Hair follicular keratinocyte (primary cell): ENCODE measurements around the gene DNA2. TPM values are rescaled to one million over a fixed set of nuclear protein-coding genes. Genes with fewer than 3 reads are reported as not detected.

Experiments used
- total RNA-seq: library from RNA; depleted of rRNA; stranded (reverse); fragments of >200 nt; gene quantifications from 2 replicates; pipeline ENCODE4 v1.2.3, GENCODE V29; 2015

The DNA2 gene, protein sequence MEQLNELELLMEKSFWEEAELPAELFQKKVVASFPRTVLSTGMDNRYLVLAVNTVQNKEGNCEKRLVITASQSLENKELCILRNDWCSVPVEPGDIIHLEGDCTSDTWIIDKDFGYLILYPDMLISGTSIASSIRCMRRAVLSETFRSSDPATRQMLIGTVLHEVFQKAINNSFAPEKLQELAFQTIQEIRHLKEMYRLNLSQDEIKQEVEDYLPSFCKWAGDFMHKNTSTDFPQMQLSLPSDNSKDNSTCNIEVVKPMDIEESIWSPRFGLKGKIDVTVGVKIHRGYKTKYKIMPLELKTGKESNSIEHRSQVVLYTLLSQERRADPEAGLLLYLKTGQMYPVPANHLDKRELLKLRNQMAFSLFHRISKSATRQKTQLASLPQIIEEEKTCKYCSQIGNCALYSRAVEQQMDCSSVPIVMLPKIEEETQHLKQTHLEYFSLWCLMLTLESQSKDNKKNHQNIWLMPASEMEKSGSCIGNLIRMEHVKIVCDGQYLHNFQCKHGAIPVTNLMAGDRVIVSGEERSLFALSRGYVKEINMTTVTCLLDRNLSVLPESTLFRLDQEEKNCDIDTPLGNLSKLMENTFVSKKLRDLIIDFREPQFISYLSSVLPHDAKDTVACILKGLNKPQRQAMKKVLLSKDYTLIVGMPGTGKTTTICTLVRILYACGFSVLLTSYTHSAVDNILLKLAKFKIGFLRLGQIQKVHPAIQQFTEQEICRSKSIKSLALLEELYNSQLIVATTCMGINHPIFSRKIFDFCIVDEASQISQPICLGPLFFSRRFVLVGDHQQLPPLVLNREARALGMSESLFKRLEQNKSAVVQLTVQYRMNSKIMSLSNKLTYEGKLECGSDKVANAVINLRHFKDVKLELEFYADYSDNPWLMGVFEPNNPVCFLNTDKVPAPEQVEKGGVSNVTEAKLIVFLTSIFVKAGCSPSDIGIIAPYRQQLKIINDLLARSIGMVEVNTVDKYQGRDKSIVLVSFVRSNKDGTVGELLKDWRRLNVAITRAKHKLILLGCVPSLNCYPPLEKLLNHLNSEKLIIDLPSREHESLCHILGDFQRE
- total RNA-seq: 6.3 and 12.2 TPM in 2 replicates

DNA sequence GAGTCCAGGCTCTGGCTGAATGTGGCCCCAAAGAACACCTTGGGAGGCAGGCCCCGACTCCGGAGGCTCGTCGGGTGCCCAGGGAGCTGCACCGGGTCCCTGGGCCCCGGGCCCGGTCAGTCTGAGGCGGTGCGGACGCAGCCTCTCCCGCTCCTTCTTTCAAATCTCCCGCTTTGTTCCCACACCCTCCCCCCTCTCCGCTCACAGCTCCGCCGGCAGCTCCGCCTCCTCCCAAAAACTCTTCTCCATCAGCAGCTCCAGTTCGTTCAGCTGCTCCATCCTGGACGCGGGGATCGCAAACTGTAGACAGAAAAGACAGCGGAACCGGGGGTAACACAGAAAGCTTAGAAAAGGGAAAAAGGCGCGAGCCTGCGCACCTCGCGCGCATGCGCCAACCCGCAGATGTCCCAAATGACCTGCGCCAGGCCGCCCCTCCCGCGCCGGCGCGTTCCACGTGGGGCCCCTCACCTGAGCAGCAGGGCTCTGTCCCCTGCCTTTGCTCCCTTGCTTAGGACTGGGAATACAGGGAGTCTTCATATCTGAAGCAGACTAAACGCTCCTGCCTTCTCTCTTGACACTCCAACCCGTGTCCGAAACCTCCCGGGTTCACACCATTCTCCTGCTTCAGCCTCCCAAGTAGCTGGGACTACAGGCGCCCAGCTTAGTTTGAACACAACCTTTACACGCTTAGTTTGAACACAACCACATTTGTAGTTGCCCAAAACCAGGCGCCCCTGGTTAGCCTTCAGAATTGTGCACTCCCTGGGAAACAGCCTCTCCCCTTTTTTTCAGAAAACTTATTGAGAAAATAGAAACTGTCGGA lies at the start of gene DNA2:
DNA2 (minus strand) TSS at position 388 of the 823 bp plus-strand sequence; CDS start at position 279, 109 bp downstream.

DNA sequence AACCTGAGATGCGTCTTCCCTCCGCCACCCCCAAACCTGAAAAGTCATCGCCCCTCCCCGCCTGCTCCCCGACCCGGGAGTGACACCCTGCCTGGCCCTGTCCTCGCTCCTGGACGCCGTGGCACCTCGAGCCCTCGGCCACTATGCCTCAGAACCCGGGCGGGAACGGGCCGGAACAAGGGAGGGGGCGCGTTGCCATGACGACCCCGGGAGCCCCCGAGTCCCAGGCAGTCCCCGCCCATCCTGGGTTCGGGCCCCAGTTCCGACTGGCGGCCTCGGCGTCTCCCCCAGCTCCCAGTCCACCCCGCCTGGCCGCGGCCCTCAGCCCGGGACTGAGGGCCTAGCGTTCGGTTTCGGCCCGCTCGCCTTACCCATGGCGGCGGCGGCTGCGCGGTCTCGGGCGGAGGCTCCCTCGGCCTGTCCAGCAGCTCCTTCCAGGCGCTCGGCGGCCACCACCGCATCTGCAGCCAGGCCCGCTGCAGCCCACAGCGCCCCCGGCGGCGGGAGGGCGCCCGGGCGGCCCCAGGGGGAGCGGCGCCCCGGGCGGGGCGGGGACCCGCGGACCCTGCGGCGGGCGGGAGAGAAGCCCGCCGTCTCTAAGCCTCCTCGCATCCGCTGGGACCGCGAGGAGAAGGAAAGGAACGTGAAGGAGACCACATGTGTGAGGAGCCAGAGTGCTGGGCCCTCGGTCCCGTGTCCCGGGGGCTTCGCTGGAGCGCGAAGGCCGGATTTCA lies 64.8 kb downstream of the DNA2 start, which contains the start of gene RUFY2:
RUFY2 (minus strand) TSS at position 463 of the 734 bp plus-strand sequence; CDS start at position 375, 88 bp downstream.

Other genes starting within 250 kb of the DNA2 start
- gene ATOH7, start 239.9 kb downstream of the DNA2 start, total RNA-seq: 0.15 TPM in 1 of 2 replicates, not detected in the other
- gene HNRNPH3, start 139.9 kb downstream of the DNA2 start, total RNA-seq: 16.5 and 20.9 TPM in 2 replicates
- gene PBLD, start 139.0 kb downstream of the DNA2 start, total RNA-seq: 1.4 and 2.2 TPM in 2 replicates
- 7.4 and 8.1 TPM in 2 replicates for gene RUFY2, start 64.7 kb downstream of the DNA2 start, total RNA-seq
- gene SLC25A16, start 55.5 kb upstream of the DNA2 start, total RNA-seq: 7.3 and 9.6 TPM in 2 replicates
- gene TET1, start 88.4 kb upstream of the DNA2 start, total RNA-seq: 0.04 and 0.16 TPM in 2 replicates
- 25.0 and 29.0 TPM in 2 replicates for gene CCAR1, start 249.3 kb upstream of the DNA2 start, total RNA-seq